Muscle of leg (tissue), 11 donors: Measurements from ENCODE around the gene AAK1. TPM values are rescaled to one million over a fixed set of nuclear protein-coding genes. Genes with fewer than 3 reads are reported as not detected.

Experiments used
- DNase-seq: peaks from one replicate; pipeline ENCODE4 v3.0.0; 2013
- H3K27ac ChIP-seq: one replicate; pipeline ENCODE4 v1.5.1; 2013; ENCODE audit warnings: mild to moderate bottlenecking, low read length, control low read depth
- H3K27me3 ChIP-seq: one replicate; pipeline ENCODE4 v1.6.1; 2013; ENCODE audit warnings: low read length; ENCODE audit not compliant: control insufficient read depth, insufficient read depth
- H3K36me3 ChIP-seq: one replicate; pipeline ENCODE4 v1.6.1; 2013; ENCODE audit warnings: low read length; ENCODE audit not compliant: control insufficient read depth, insufficient read depth
- H3K4me1 ChIP-seq: one replicate; pipeline ENCODE4 v1.6.1; 2013; ENCODE audit warnings: low read length; ENCODE audit not compliant: control insufficient read depth, insufficient read depth
- H3K4me3 ChIP-seq: one replicate; pipeline ENCODE4 v1.5.1; 2013; ENCODE audit warnings: low read length, control low read depth
- H3K9me3 ChIP-seq: replicated peaks from 2 replicates; pipeline ENCODE4 v1.6.1; 2013; ENCODE audit warnings: low read depth, low read length; ENCODE audit not compliant: control insufficient read depth
- WGBS: methylation state at CpG from one replicate; pipeline ENCODE4 v1.1.5; 2013; ENCODE audit warnings: missing lambda C conversion rate; ENCODE audit not compliant: insufficient coverage; 5-methylcytosine and 5-hydroxymethylcytosine counted together
- polyA plus RNA-seq, 8 donors: library from polyadenylated mRNA; unstranded; fragments of 120-200 nt; gene quantifications; one replicate each; pipeline versions ENCODE4 v1.2.1 to v1.2.3, GENCODE V29; 2013; ENCODE audit warnings: inconsistent platforms in 1 of 8, low replicate concordance in 1 of 8; ENCODE audit not compliant: insufficient read length in 8 of 8, insufficient read depth in 1 of 8
- total RNA-seq: library from RNA; stranded (reverse); fragments of 120-200 nt; gene quantifications from one replicate; pipeline ENCODE4 v1.2.4, GENCODE V29; 2013

Gene AAK1
- total and polyA plus RNA-seq, 9 donors, result 9.3 to 20.6 (median 14.4) TPM

DNA sequence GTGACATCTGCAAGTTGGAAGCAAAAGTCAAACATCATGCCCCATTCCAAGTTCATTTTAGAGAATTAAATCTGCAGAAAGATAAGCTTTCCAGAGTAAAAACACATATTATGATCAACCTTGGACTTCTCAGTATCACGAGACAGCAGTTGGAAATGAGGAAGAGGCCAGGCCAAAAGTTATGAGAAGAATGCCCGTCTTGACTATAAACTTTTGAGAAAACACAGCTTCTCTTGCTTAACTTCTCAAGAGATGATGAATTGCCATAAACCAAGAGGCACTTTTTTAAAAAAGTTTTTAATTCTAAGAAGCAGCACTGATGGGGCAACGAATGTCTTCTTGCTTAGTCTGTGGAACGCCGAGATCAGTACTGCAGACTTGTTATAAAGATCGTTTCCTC is 153.7 kb downstream of the AAK1 start:
- H3K4me3 ChIP-seq, result no peak overlapping the region
- peak; percentile 24 for DNase-seq
- no peaks in the 10 kb centered on the region for H3K27me3 ChIP-seq
- H3K9me3 ChIP-seq, result no peaks in the 10 kb centered on the region
- no peak overlapping the region for H3K27ac ChIP-seq
- 100% methylated on average over 4 of the region's 6 CpGs for WGBS
- H3K4me1 ChIP-seq, result no peaks in the 10 kb centered on the region
- H3K36me3 ChIP-seq, result peaks cover 16% of the 10 kb centered on the region

DNA sequence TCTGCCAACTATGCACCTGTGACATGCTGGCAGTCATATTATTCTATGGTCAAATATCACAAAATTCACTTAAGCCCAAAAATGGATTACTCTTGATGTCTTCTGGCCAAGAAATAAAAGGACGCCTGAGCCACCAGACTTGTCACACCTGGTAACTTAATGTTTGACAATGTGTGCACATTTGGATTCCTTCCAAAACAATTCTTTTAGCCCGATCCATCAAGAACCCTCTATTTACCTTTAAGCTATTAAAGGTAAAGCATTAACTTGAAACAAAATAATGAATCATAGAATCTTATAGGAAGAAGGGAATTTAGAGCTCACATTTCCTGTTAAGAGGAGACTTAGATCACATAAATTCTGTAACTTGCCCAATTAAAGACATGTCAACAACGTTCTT is 159.8 kb downstream of the AAK1 start:
- no peaks in the 10 kb centered on the region for H3K27me3 ChIP-seq
- no peak for DNase-seq
- H3K27ac ChIP-seq, result no peak overlapping the region
- H3K4me1 ChIP-seq, result no peaks in the 10 kb centered on the region
- H3K4me3 ChIP-seq, result no peak overlapping the region
- peaks cover 12% of the 10 kb centered on the region for H3K36me3 ChIP-seq
- WGBS, result 100% methylated on average over 1 of the region's 3 CpGs
- no peaks in the 10 kb centered on the region for H3K9me3 ChIP-seq

DNA sequence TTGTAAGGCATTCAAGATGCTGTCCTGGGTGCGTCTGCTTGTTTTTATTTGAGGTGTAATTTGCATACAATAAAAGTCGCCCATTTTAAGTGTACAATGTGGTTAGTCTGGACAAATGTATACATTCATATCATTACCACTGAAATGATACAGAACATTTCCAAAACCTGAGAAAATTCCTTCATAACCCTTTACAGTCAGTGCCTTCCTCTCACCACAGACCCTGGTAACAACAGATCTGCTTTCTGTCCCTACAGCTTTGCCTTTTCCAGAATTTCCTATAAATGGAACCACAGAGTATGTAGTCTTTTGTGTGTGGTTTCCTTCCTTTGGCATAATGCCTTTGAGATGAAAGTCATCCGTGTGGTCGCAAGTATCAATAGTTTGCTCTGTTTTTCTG is 160.5 kb downstream of the AAK1 start:
- Histone ChIP-seq H3K9me3 (no peaks in the 10 kb centered on the region), H3K27me3 (no peaks in the 10 kb centered on the region), H3K4me1 (no peaks in the 10 kb centered on the region), H3K4me3 (no peak overlapping the region), H3K36me3 (peaks cover 12% of the 10 kb centered on the region), H3K27ac (no peak overlapping the region)
- WGBS, result no CpG with 5 or more reads among the region's 4 CpGs
- no peak for DNase-seq

DNA sequence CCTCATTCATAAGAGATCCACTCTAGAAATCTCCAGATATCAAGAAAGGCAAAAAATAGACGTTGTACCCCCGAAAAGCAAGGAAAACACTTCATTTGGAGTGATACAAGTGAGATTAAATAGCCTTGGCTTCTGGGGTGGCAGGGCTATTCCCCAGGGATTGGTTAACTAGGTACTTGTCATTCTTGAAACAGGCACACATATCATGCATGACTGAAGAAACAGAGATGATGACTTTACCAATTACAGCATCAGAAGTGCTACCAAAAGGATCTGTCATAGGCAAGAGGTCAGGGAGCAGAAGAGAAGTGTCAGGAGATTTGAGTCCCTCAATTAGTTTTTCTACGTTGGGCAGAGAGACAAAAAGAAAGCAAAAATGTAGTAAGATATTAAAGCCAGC is 161.1 kb downstream of the AAK1 start:
- no peak for DNase-seq
- peaks cover 12% of the 10 kb centered on the region for H3K36me3 ChIP-seq
- WGBS, result no CpG with 5 or more reads among the region's 3 CpGs

GRCh38 chr2:69481421-69481820 is 162.1 kb downstream of the AAK1 start:
- 75% methylated on average over 1 of the region's 1 CpG for WGBS
- DNase-seq, result no peak
- no peaks in the 10 kb centered on the region for H3K9me3 ChIP-seq
- H3K4me3 ChIP-seq, result no peak overlapping the region
- no peaks in the 10 kb centered on the region for H3K27me3 ChIP-seq
- no peak overlapping the region for H3K27ac ChIP-seq
- H3K4me1 ChIP-seq, result no peaks in the 10 kb centered on the region
- peaks cover 13% of the 10 kb centered on the region for H3K36me3 ChIP-seq

More for the DNA sequence above, 161.1 kb downstream of the AAK1 start:
- no peaks in the 10 kb centered on the region for H3K4me1 ChIP-seq
- no peak overlapping the region for H3K4me3 ChIP-seq
- no peaks in the 10 kb centered on the region for H3K27me3 ChIP-seq
- no peak overlapping the region for H3K27ac ChIP-seq
- H3K9me3 ChIP-seq, result no peaks in the 10 kb centered on the region

GRCh38 chr2:69477627-69478026 is 165.9 kb downstream of the AAK1 start:
- Histone ChIP-seq H3K27me3 (no peaks in the 10 kb centered on the region), H3K27ac (no peak overlapping the region), H3K4me1 (no peaks in the 10 kb centered on the region), H3K36me3 (peaks cover 16% of the 10 kb centered on the region), H3K4me3 (no peak overlapping the region), H3K9me3 (no peaks in the 10 kb centered on the region)
- DNase-seq, result no peak
- WGBS, result no CpG with 5 or more reads among the region's 1 CpG

DNA sequence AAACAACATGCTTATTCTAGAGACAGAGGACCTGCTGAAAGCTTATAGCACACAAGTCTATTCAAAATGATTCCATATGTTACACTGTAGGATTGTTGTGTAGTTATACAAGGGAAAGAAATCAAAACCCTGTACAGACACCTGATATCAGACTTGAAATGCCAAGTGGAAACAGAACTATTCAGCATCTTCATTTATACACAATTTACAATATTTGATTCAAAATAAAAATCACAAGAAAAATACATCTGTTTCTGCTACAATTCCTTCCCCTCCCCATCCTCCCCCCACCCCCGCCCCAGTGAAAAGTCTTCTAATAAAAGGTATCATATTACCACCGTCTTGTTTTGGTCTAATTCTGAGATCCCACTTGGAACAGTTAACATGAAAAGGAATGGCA is 168.9 kb downstream of the AAK1 start:
- peaks cover 11% of the 10 kb centered on the region for H3K36me3 ChIP-seq
- no peak overlapping the region for H3K27ac ChIP-seq
- no peaks in the 10 kb centered on the region for H3K4me1 ChIP-seq
- no CpG with 5 or more reads among the region's 2 CpGs for WGBS
- no peaks in the 10 kb centered on the region for H3K27me3 ChIP-seq
- no peak for DNase-seq
- H3K9me3 ChIP-seq, result no peaks in the 10 kb centered on the region
- no peak overlapping the region for H3K4me3 ChIP-seq

- H3K27me3 ChIP-seq, result no peaks in the 10 kb centered on the region
- no peak overlapping the region for H3K4me3 ChIP-seq
- DNase-seq, result no peak
- no peaks in the 10 kb centered on the region for H3K9me3 ChIP-seq
- no CpG with 5 or more reads among the region's 2 CpGs for WGBS
- peaks cover under 1% of the 10 kb centered on the region for H3K4me1 ChIP-seq
- H3K27ac ChIP-seq, result no peak overlapping the region
- H3K36me3 ChIP-seq, result peaks cover 8% of the 10 kb centered on the region
Measured at GRCh38 chr2:69471793-69472192, 171.7 kb downstream of the AAK1 start.

DNA sequence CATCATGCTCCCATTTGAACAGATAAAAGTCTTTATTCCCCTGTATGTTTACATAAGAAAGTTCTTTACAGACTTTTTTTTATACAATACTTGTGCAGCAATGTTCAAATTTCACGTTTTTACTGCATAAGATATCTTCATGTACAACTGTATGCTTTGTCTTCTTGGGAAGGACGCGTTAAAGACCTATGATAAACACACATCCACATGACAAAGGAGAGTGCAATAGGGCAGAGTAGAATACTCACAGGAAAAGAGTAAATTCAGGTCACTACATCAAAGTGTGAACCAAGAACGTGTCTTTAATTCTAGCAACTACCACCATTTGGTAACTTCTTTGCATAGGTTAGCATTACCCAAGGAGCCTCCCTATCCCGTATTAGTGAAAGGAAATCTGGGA is 172.6 kb downstream of the AAK1 start:
- Histone ChIP-seq H3K4me1 (peaks cover 6% of the 10 kb centered on the region), H3K27ac (no peak overlapping the region), H3K9me3 (no peaks in the 10 kb centered on the region), H3K4me3 (no peak overlapping the region), H3K36me3 (peaks cover 9% of the 10 kb centered on the region), H3K27me3 (no peaks in the 10 kb centered on the region)
- no peak for DNase-seq
- WGBS, result no CpG with 5 or more reads among the region's 5 CpGs

- H3K4me3 ChIP-seq, result no peak overlapping the region
- no CpG with 5 or more reads among the region's 1 CpG for WGBS
- no peak overlapping the region for H3K27ac ChIP-seq
- no peaks in the 10 kb centered on the region for H3K9me3 ChIP-seq
- DNase-seq, result no peak
- H3K4me1 ChIP-seq, result peaks cover 14% of the 10 kb centered on the region
- H3K36me3 ChIP-seq, result peaks cover 10% of the 10 kb centered on the region
- no peaks in the 10 kb centered on the region for H3K27me3 ChIP-seq
Measured at GRCh38 chr2:69469784-69470183, 173.8 kb downstream of the AAK1 start.

DNA sequence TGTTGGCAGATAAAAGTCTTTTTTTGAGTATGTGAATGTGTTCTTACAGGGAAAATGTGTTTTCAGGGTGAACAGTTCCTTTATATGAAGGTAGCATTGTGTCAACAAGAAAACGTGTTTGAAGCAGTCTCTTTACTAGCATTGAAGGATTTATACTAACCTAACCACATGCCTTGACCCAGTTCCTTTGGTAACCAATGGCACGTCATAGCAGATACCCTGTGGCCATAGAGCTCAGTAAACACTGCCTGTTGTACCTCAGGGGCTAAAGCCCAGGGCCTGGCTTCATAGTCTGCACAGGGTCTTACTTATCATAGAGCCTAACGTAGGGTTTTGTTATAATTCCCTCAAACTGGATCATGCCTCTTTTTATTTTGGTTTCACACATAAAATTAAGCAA is 174.2 kb downstream of the AAK1 start:
- WGBS, result 100% methylated on average over 1 of the region's 3 CpGs
- DNase-seq, result no peak
- peaks cover 16% of the 10 kb centered on the region for H3K4me1 ChIP-seq
- H3K4me3 ChIP-seq, result no peak overlapping the region
- no peaks in the 10 kb centered on the region for H3K9me3 ChIP-seq
- H3K27me3 ChIP-seq, result no peaks in the 10 kb centered on the region
- peaks cover 10% of the 10 kb centered on the region for H3K36me3 ChIP-seq
- no peak overlapping the region for H3K27ac ChIP-seq
